ENCODE measurements around the gene UTS2. TPM values are rescaled to one million over a fixed set of nuclear protein-coding genes. Genes with fewer than 3 reads are reported as not detected.

The UTS2 gene
- total and polyA plus RNA-seq, 9 of the 15 experiments (the other 6 are each of a cell fraction or from before 2014, with no cell fraction given) = 0.22 to 0.29 TPM; not detected in 7

GRCh38 chr1:7898962-7899361, 46.1 kb upstream of the UTS2 start:
- DNase-seq (ENCODE audit: extremely low read depth in 1 of 4, low spot score in 3 of 4) (no peak), ATAC-seq (no peak), FAIRE-seq (no peak)
- intact Hi-C loops (cut with micrococcal nuclease) (no loop called here), in situ Hi-C loops (cut with MboI) (no loop called here)
- ChIA-PET CTCF (ENCODE audit: low intra/inter-chr PET ratio) (interaction anchor here (1.5 kb wide), 1 partner anchor 229 kb away, joined by 4 read pairs; no protein-coding TSS in a partner anchor), POLR2A (interaction anchor here (1.1 kb wide), 1 partner anchor 226 kb away, joined by 3 read pairs; no protein-coding TSS in a partner anchor)
- H3K4me1 ChIP-seq (replicated peaks in 1 of 2; ENCODE audit: control insufficient read depth in 2 of 2, insufficient read depth in 2 of 2, low read length in 2 of 2) = peaks cover 0 to 3% of the 10 kb centered on the region in 2 experiments; a peak in 3 of 5 replicates
- H3K9me3 ChIP-seq (replicated peaks; ENCODE audit: control insufficient read depth, insufficient read depth, low read depth, low read length) = no peaks in the 10 kb centered on the region
- H3K4me3 ChIP-seq = no peak overlapping the region
- H3K27me3 ChIP-seq (ENCODE audit: control insufficient read depth in 2 of 2, insufficient read depth in 2 of 2, low read length in 2 of 2) = peaks cover 3 to 23% of the 10 kb centered on the region in 2 experiments; a peak in 4 of 5 replicates
- no peak for TF ChIP-seq ZNF24 (IDR thresholded peaks at IDR 0.05)
- no peak for TF ChIP-seq RBM17 (IDR thresholded peaks at IDR 0.05; ENCODE audit: borderline replicate concordance, low read depth, low read length)
- no peak for TF ChIP-seq ZNF445 (CRISPR knock-in tag; IDR thresholded peaks at IDR 0.05; ENCODE audit: low read depth)
- peak in 1 of 2 experiments; percentile 24; a peak in 1 of 4 replicates for TF ChIP-seq KDM1A (IDR thresholded peaks at IDR 0.05)
- 0 out of 2 replicates have a peak, but pooled peaks have one; percentile 5 for TF ChIP-seq CBFA2T3 (IDR thresholded peaks at IDR 0.05)
- no TSS peak for BruUV-seq (replicated peaks)
- H3K36me3 ChIP-seq (ENCODE audit: control insufficient read depth, insufficient read depth, low read length) = no peaks in the 10 kb centered on the region
- no peak overlapping the region for H3K9ac ChIP-seq (ENCODE audit: insufficient read depth in 1 of 2, low read depth in 2 of 2, low read length in 2 of 2)
- H2AFZ ChIP-seq (ENCODE audit: low read depth, low read length) = no peak overlapping the region
- no peaks in the 10 kb centered on the region for H4K20me1 ChIP-seq (replicated peaks; ENCODE audit: control insufficient read depth, insufficient read depth, low read length)
- WGBS (ENCODE audit: insufficient coverage, low coverage, missing lambda C conversion rate) = 34% methylated on average over 5 of the region's 5 CpGs
- H3K79me2 ChIP-seq (ENCODE audit: control insufficient read depth, insufficient read depth, low read length) = no peaks in the 10 kb centered on the region
- no peak overlapping the region for H3K4me2 ChIP-seq (ENCODE audit: insufficient read depth, low read length)
- no peak overlapping the region for H3K27ac ChIP-seq (ENCODE audit: extremely low read depth, low read depth, low read length)
- no peaks in the 10 kb centered on the region for H3K9me1 ChIP-seq (ENCODE audit: control insufficient read depth, insufficient read depth, low read length)

GRCh38 chr1:7896994-7897393, 44.1 kb upstream of the UTS2 start:
- intact Hi-C loops (cut with micrococcal nuclease) = no loop called here

More at GRCh38 chr1:7896994-7897393, 44.1 kb upstream of the UTS2 start:
- H3K79me2 ChIP-seq (ENCODE audit: control insufficient read depth, insufficient read depth, low read length) = no peaks in the 10 kb centered on the region
- H3K4me3 ChIP-seq = no peak overlapping the region
- TF ChIP-seq ZNF695 (CRISPR knock-in tag; IDR thresholded peaks at IDR 0.05) (no peak), ZNF740 (CRISPR knock-in tag; IDR thresholded peaks at IDR 0.05) (no peak), ZNF740 (tag; IDR thresholded peaks at IDR 0.05) (no peak), SAFB (IDR thresholded peaks at IDR 0.05; ENCODE audit: borderline replicate concordance, low read depth, low read length) (no peak), NFIC (IDR thresholded peaks at IDR 0.05) (no peak), NONO (IDR thresholded peaks at IDR 0.05; ENCODE audit: low read depth in 2 of 2, low read length in 1 of 2) (no peak), ZNF311 (CRISPR knock-in tag; IDR thresholded peaks at IDR 0.05) (no peak), RHOXF2B (CRISPR knock-in tag; conservative IDR thresholded peaks at IDR 0.05) (no peak), ADNP (tag; IDR thresholded peaks at IDR 0.05) (no peak)
- H3K9me3 ChIP-seq (replicated peaks; ENCODE audit: control insufficient read depth, insufficient read depth, low read depth, low read length) = no peaks in the 10 kb centered on the region
- DNase-seq (ENCODE audit: extremely low read depth in 1 of 4, low spot score in 3 of 4) (no peak), FAIRE-seq (no peak), ATAC-seq (no peak)
- no peaks in the 10 kb centered on the region for H4K20me1 ChIP-seq (replicated peaks; ENCODE audit: control insufficient read depth, insufficient read depth, low read length)
- no peak overlapping the region for H3K4me2 ChIP-seq (ENCODE audit: insufficient read depth, low read length)
- no peaks in the 10 kb centered on the region for H3K36me3 ChIP-seq (ENCODE audit: control insufficient read depth, insufficient read depth, low read length)
- ChIA-PET CTCF (ENCODE audit: low intra/inter-chr PET ratio) (no interaction called here), POLR2A (no interaction called here)
- H2AFZ ChIP-seq (ENCODE audit: low read depth, low read length) = no peak overlapping the region
- peaks cover 17 to 40% of the 10 kb centered on the region in 2 experiments; a peak in 4 of 5 replicates for H3K27me3 ChIP-seq (ENCODE audit: control insufficient read depth in 2 of 2, insufficient read depth in 2 of 2, low read length in 2 of 2)
- 0% methylated on average over 1 of the region's 1 CpG for WGBS (ENCODE audit: insufficient coverage, low coverage, missing lambda C conversion rate)
- H3K27ac ChIP-seq (ENCODE audit: extremely low read depth, low read depth, low read length) = no peak overlapping the region
- peaks cover 0 to 3% of the 10 kb centered on the region in 2 experiments; a peak in 1 of 5 replicates for H3K4me1 ChIP-seq (replicated peaks in 1 of 2; ENCODE audit: control insufficient read depth in 2 of 2, insufficient read depth in 2 of 2, low read length in 2 of 2)
- in situ Hi-C loops (cut with MboI) = no loop called here
- no peaks in the 10 kb centered on the region for H3K9me1 ChIP-seq (ENCODE audit: control insufficient read depth, insufficient read depth, low read length)
- no peak overlapping the region for H3K9ac ChIP-seq (ENCODE audit: insufficient read depth in 1 of 2, low read depth in 2 of 2, low read length in 2 of 2)
- BruUV-seq (replicated peaks) = no TSS peak

All from K562 (cell line).